ENCODE data around the gene ZBTB9. TPM values are rescaled to one million over a fixed set of nuclear protein-coding genes. Genes with fewer than 3 reads are reported as not detected.

ZBTB9 gene
- total RNA-seq, 3 donors from 2014 or later, result 1.9 to 5.1 (median 3.6) TPM

GRCh38 chr6:33445119-33445603, 9.2 kb upstream of the ZBTB9 start:
- H3K9me3 ChIP-seq, result no peaks in the 10 kb centered on the region
- no peak overlapping the region for H3K27ac ChIP-seq
- no peaks in the 10 kb centered on the region for H3K27me3 ChIP-seq
- DNase-seq (ENCODE audit: low spot score in 2 of 2), result no peak
- H3K4me3 ChIP-seq, result no peak overlapping the region
- TF ChIP-seq CTCF (IDR thresholded peaks at IDR 0.05), result no peak
- no peak for TF ChIP-seq POLR2AphosphoS5 (IDR thresholded peaks at IDR 0.05)
- TF ChIP-seq POLR2A (IDR thresholded peaks at IDR 0.05), result no peak
- H3K4me1 ChIP-seq, result no peaks in the 10 kb centered on the region
- no peaks in the 10 kb centered on the region for H3K36me3 ChIP-seq
- intact Hi-C loops (cut with DNase I; ENCODE audit: low total_unique reads), result no loop called here

- intact Hi-C loops (cut with DNase I; ENCODE audit: low total_unique reads), result no loop called here
- Histone ChIP-seq H3K9me3 (no peaks in the 10 kb centered on the region), H3K27me3 (no peaks in the 10 kb centered on the region), H3K36me3 (no peaks in the 10 kb centered on the region), H3K27ac (no peak overlapping the region), H3K4me1 (no peaks in the 10 kb centered on the region), H3K4me3 (no peak overlapping the region)
- TF ChIP-seq POLR2AphosphoS5 (IDR thresholded peaks at IDR 0.05), result no peak
- TF ChIP-seq POLR2A (IDR thresholded peaks at IDR 0.05), result no peak
- TF ChIP-seq CTCF (IDR thresholded peaks at IDR 0.05), result no peak
- no peak for DNase-seq (ENCODE audit: low spot score in 2 of 2)
Measured at GRCh38 chr6:33446356-33446755, 8.0 kb upstream of the ZBTB9 start.

GRCh38 chr6:33450434-33450833, 3.9 kb upstream of the ZBTB9 start:
- DNase-seq (ENCODE audit: low spot score in 2 of 2), result no peak
- intact Hi-C loops (cut with DNase I; ENCODE audit: low total_unique reads), result no loop called here
- no peaks in the 10 kb centered on the region for H3K36me3 ChIP-seq

GRCh38 chr6:33451606-33452005, 2.8 kb upstream of the ZBTB9 start:
- Histone ChIP-seq H3K4me3 (no peak overlapping the region), H3K4me1 (peaks cover 0 to 6% of the 10 kb centered on the region in 2 donors), H3K9me3 (no peaks in the 10 kb centered on the region), H3K27ac (no peak overlapping the region), H3K36me3 (no peaks in the 10 kb centered on the region), H3K27me3 (no peaks in the 10 kb centered on the region)
- TF ChIP-seq POLR2AphosphoS5 (IDR thresholded peaks at IDR 0.05) (no peak), POLR2A (IDR thresholded peaks at IDR 0.05) (no peak), CTCF (IDR thresholded peaks at IDR 0.05) (no peak)
- no peak for DNase-seq (ENCODE audit: low spot score in 2 of 2)
- intact Hi-C loops (cut with DNase I; ENCODE audit: low total_unique reads), result no loop called here

More at GRCh38 chr6:33450434-33450833, 3.9 kb upstream of the ZBTB9 start:
- TF ChIP-seq CTCF (IDR thresholded peaks at IDR 0.05), result no peak
- no peak for TF ChIP-seq POLR2A (IDR thresholded peaks at IDR 0.05)
- no peak for TF ChIP-seq POLR2AphosphoS5 (IDR thresholded peaks at IDR 0.05)
- Histone ChIP-seq H3K4me1 (peaks cover 0 to 5% of the 10 kb centered on the region in 2 donors), H3K4me3 (no peak overlapping the region), H3K27me3 (no peaks in the 10 kb centered on the region), H3K9me3 (no peaks in the 10 kb centered on the region), H3K27ac (no peak overlapping the region)

GRCh38 chr6:33452496-33452895, 1.9 kb upstream of the ZBTB9 start:
- Histone ChIP-seq H3K27me3 (no peaks in the 10 kb centered on the region), H3K4me3 (no peak overlapping the region), H3K9me3 (no peaks in the 10 kb centered on the region), H3K27ac (no peak overlapping the region), H3K36me3 (no peaks in the 10 kb centered on the region), H3K4me1 (peaks cover 0 to 6% of the 10 kb centered on the region in 2 donors)
- intact Hi-C loops (cut with DNase I; ENCODE audit: low total_unique reads), result no loop called here
- no peak for DNase-seq (ENCODE audit: low spot score in 2 of 2)
- TF ChIP-seq POLR2A (IDR thresholded peaks at IDR 0.05) (no peak), POLR2AphosphoS5 (IDR thresholded peaks at IDR 0.05) (no peak), CTCF (IDR thresholded peaks at IDR 0.05) (no peak)
